GM13977 (cell line): ENCODE results near the gene TPRA1.

Experiments used
- DNase-seq: peaks from one replicate; pipeline ENCODE4 v3.0.0; 2012; ENCODE audit warnings: low spot score
- in situ Hi-C: fragments of 300-500 bp; cut with MboI; formaldehyde crosslinking; loops from one replicate; pipeline ENCODE4 v1.12.0; 2022; ENCODE audit warnings: low sequenced_read_pairs, low pct_unique_long_range_greater_than_20kb, mixed read lengths, inconsistent platforms; ENCODE audit not compliant: unreplicated experiment
- TF ChIP-seq, protein P1 (sequence below): IDR thresholded peaks from 2 replicates; pipeline ENCODE4 v1.5.1; 2012; ENCODE audit warnings: mild to moderate bottlenecking, control low read depth; ENCODE audit not compliant: insufficient read depth; ENCODE audit errors: extremely low read depth, missing control alignments

The TPRA1 gene

DNA sequence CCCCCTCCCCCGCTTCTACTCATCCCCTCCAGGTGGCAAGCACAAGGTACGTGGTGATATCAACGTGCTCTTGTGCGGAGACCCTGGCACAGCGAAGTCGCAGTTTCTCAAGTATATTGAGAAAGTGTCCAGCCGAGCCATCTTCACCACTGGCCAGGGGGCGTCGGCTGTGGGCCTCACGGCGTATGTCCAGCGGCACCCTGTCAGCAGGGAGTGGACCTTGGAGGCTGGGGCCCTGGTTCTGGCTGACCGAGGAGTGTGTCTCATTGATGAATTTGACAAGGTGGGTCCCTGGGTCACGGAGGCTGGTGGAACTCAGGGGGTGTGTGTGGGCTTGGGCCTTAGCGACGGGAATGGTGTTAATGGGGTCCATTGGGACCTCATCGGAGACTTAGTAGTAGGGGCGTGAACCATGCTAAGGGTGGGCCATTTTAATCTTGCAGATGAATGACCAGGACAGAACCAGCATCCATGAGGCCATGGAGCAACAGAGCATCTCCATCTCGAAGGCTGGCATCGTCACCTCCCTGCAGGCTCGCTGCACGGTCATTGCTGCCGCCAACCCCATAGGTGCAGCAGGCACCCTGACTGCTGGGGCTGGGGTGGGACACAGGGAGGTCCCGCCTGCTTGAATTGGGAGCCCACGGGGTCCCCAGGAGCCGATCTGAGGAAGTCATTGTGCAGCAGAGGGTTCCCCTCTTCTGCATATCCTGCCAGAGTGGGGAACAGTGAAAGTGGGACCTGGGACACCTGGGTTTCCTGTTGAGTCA lies 26.5 kb upstream of the TPRA1 start:
- no peak for DNase-seq
- TF ChIP-seq, protein P1, sequence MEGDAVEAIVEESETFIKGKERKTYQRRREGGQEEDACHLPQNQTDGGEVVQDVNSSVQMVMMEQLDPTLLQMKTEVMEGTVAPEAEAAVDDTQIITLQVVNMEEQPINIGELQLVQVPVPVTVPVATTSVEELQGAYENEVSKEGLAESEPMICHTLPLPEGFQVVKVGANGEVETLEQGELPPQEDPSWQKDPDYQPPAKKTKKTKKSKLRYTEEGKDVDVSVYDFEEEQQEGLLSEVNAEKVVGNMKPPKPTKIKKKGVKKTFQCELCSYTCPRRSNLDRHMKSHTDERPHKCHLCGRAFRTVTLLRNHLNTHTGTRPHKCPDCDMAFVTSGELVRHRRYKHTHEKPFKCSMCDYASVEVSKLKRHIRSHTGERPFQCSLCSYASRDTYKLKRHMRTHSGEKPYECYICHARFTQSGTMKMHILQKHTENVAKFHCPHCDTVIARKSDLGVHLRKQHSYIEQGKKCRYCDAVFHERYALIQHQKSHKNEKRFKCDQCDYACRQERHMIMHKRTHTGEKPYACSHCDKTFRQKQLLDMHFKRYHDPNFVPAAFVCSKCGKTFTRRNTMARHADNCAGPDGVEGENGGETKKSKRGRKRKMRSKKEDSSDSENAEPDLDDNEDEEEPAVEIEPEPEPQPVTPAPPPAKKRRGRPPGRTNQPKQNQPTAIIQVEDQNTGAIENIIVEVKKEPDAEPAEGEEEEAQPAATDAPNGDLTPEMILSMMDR = no peak
- in situ Hi-C loops = no loop called here

DNA sequence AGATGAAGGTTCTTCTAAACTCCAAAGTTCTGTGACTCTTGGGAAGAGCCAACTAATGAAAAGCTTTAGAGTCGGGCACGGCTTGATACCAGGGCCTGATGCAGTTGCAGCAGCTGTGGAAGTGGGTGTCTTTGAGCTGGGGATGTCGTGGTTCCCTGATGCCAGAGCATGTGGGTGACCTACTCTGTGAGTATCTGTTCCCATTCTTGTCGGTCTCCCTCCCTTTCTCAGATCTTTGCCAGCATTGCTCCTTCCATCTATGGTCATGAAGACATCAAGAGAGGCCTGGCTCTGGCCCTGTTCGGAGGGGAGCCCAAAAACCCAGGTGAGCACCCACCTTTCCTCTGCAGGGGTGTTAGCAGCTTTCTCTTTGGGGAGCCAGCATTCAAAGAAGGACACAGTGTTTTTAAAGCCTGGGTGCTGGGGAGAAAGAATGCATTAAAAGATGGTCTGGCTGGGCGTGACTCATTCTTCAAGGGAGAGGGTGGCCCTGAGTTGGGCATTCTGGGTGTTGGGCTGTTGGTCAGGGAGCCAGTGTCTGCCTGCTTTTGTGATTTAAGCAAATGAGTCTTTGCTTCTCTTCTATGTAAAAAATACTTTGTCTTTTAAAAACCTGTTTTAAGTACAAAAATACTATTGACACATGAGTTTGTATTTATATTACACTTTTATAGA lies 25.2 kb upstream of the TPRA1 start:
- in situ Hi-C loops = no loop called here
- TF ChIP-seq, protein P1 = no peak
- no peak for DNase-seq

DNA sequence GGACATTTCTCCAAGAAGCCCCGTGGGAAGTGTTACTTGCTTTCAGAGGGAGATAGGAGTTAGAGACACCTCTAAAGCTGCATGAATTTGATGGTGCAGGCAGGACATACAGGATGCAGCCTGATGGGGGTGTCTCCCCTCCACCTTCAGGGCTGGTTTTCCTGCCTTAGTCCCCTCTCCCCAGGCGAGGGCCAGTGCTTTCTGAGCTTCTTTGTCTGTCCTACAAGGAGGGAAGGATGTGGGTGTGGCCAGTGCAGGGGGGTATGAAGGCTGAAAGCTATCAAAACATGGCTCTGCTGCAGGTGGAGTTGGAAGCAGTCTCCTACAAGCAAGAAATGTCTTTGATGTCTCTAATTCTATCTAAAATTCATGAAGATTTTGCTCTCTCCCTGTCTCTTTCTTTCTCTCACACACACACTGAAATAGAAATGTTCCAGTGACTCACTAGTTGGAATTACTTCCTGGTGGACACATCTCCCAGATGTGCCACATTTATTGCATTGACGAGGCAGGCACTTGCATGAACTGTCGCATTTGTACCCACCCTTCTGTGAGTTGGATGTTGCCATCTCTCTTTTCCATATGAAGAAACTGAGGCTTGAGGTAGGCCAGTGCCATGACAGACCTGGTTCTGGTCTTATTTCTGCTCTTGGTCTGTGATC lies 24.5 kb upstream of the TPRA1 start:
- TF ChIP-seq, protein P1 = no peak
- no peak for DNase-seq
- in situ Hi-C loops = no loop called here

DNA sequence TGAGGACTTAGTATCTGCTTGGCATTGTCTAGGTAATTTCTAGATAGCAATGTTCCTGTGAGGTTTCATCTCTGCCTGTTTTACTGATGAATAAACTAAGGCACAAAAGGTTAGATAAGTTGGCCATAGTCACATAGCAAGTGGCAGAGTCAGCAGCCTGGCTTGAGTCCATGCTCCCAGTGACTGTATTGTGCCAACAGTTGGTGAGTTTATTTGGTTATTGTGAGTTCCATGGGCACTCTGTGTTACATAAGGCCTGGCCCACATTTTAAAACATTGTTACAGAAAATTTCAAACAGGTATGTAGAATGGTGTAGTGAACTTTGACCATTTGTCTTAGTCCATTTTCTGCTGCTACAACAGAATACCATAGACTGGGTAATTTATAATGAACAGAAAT lies 22.9 kb upstream of the TPRA1 start:
- in situ Hi-C loops = no loop called here

DNA sequence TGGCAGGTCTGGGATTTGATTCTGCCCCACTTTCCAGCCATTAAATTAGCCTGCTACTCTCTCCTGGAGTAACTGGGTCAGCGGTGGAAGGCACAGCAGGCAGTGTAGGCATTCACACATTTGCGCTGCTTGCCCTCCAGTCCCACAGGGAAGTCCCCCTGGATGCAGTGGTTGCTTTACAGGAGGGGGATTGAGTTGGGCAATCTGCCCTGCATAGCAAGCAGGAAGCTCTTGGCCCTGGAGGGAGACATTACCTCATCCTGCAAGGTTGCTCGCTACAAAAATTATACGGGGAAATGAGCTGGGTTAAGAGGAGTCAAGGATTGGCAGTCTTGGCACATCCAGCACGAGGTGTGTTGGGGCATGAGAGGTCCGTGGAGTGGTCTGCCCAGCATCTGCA lies 22.4 kb upstream of the TPRA1 start:
- no peak for DNase-seq
- TF ChIP-seq, protein P1 = no peak
- in situ Hi-C loops = no loop called here

More for the DNA sequence above, 22.9 kb upstream of the TPRA1 start:
- TF ChIP-seq, protein P1 = no peak
- no peak for DNase-seq

DNA sequence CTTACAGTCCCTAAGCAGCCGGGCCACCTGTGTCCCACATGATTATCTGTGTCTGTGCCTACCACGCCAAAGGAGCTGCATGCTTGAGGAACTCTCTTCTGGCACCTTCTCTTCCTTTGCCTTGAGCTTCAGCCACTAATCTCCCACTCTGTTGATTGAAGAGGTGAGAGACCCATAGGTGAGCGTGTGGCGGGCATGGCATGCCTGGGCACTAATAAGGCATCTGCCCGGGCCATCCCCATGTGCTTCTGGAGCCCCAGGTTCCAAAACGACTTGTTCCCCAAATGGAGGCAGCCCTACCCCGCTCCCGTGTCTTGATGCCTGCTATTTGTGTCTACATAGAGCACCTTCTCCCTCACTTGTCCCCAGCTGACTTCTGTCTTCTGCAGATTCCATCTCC lies 20.7 kb upstream of the TPRA1 start:
- TF ChIP-seq, protein P1 = no peak
- in situ Hi-C loops = no loop called here
- DNase-seq = no peak
